Right lobe of liver (tissue), 6 donors: Measurements from ENCODE around the gene ZFYVE19. TPM values are rescaled to one million over a fixed set of nuclear protein-coding genes. Genes with fewer than 3 reads are reported as not detected.

Experiments used
- ATAC-seq, 4 donors: fragments of 200-7000 bp; cut with Tn5 transposase; one replicate each; pipeline ENCODE4 v1.9.1; 2020; ENCODE audit warnings: mild to moderate bottlenecking in 4 of 4, moderate library complexity in 4 of 4
- DNase-seq, 3 donors: peaks; one replicate each; pipeline ENCODE4 v3.0.0-alpha.2; 2020
- H3K27ac ChIP-seq, 3 donors: fragments of 200-600 bp; one replicate each; pipeline ENCODE4 v1.8.0; 2022
- H3K27me3 ChIP-seq, 2 donors: fragments of 200-600 bp; one replicate each; pipeline ENCODE4 v1.8.0; 2022
- H3K36me3 ChIP-seq, 4 donors: fragments of 200-600 bp; sonication (generic) in 1 of 4; one replicate each; pipeline versions ENCODE4 v1.5.1 to v1.8.0; 2017 to 2022; ENCODE audit warnings: control low read depth in 1 of 4
- H3K4me1 ChIP-seq, 4 donors: fragments of 200-600 bp; sonication (generic) in 1 of 4; one replicate each; pipeline versions ENCODE4 v1.5.1 to v1.8.0; 2017 to 2022; ENCODE audit warnings: control low read depth in 1 of 4
- H3K4me3 ChIP-seq, 3 donors: fragments of 200-600 bp; one replicate each; pipeline ENCODE4 v1.8.0; 2022
- H3K9me3 ChIP-seq, 4 donors: fragments of 200-600 bp; sonication (generic) in 1 of 4; one replicate each; pipeline versions ENCODE4 v1.5.1 to v1.8.0; 2017 to 2022; ENCODE audit warnings: control low read depth in 1 of 4
- CTCF ChIP-seq, 4 donors: fragments of 200-600 bp in 3 of 4; fragments of 450-650 bp in 1 of 4; IDR thresholded peaks; one replicate each; pipeline versions ENCODE4 v1.5.1 to v1.8.0; 2016 to 2022; ENCODE audit warnings: antibody characterized with exemption in 4 of 4, mild to moderate bottlenecking in 2 of 4
- POLR2A ChIP-seq: fragments of 450-650 bp; IDR thresholded peaks from one replicate; pipeline ENCODE4 v1.6.1; 2017; ENCODE audit warnings: antibody characterized with exemption, mild to moderate bottlenecking
- WGBS: methylation state at CpG from one replicate; pipeline ENCODE4 v1.1.6; 2018; ENCODE audit warnings: low coverage, low lambda C conversion rate; ENCODE audit not compliant: insufficient coverage; ENCODE audit errors: missing lambda C conversion rate; 5-methylcytosine and 5-hydroxymethylcytosine counted together
- intact Hi-C, 2 donors: fragments of 100-400 bp; cut with DNase I; formaldehyde crosslinking; loops; one replicate each; pipeline versions ENCODE4 v1.11.2 to v1.14.1; 2022
- total RNA-seq, 6 experiments: library from RNA; depleted of rRNA in 2 of 6; stranded (reverse); fragments of >200 nt in 2 of 6; fragmentation: NEBNext Ultra II Directional in 3 of 6; extraction: Animal tissue kit (Norgen Biotek cat#: 25700) in 3 of 6; gene quantifications; one replicate each; pipeline versions ENCODE4 v1.1.0 to v1.2.4, GENCODE V29; 2016 to 2023
- donor health status: DM: no; HTN: yes; CAD: no.
- donor health status: DM: no; HTN: no; CAD: no.
- donor health status: DM: no; HTN: no; CAD: no.
- donor health status: DM: no; HTN: yes; CAD: no.
- donor health status: DM: no; HTN: yes; CAD: no.

Gene ZFYVE19
- total RNA-seq, 6 experiments from 2014 or later, result 11.5 to 49.3 (median 19.5) TPM

GRCh38 chr15:40836020-40836419 is 29.1 kb downstream of the ZFYVE19 start:
- ATAC-seq, result no peak
- TF ChIP-seq POLR2A (no peak), CTCF (IDR thresholded peaks at IDR 0.05) (no peak)
- Histone ChIP-seq H3K9me3 (no peaks in the 10 kb centered on the region), H3K27me3 (no peaks in the 10 kb centered on the region), H3K4me1 (no peaks in the 10 kb centered on the region), H3K36me3 (no peaks in the 10 kb centered on the region), H3K27ac (no peak overlapping the region), H3K4me3 (no peak overlapping the region)
- no peak for DNase-seq
- WGBS, result 91% methylated on average over 1 of the region's 1 CpG
- intact Hi-C loops, result no loop called here

- Histone ChIP-seq H3K27ac (no peak overlapping the region), H3K4me3 (no peak overlapping the region), H3K9me3 (no peaks in the 10 kb centered on the region), H3K27me3 (no peaks in the 10 kb centered on the region), H3K4me1 (peaks cover 0 to under 1% (median 0%) of the 10 kb centered on the region in 4 donors), H3K36me3 (no peaks in the 10 kb centered on the region)
- no peak for DNase-seq
- ATAC-seq, result no peak
- WGBS, result 84% methylated on average over 5 of the region's 5 CpGs
- intact Hi-C loops, result no loop called here
- TF ChIP-seq POLR2A, result no peak
- TF ChIP-seq CTCF (IDR thresholded peaks at IDR 0.05), result no peak
Measured at GRCh38 chr15:40838756-40839155, 31.9 kb downstream of the ZFYVE19 start.

- H3K4me3 ChIP-seq, result no peak overlapping the region
- TF ChIP-seq CTCF (IDR thresholded peaks at IDR 0.05), result no peak
- TF ChIP-seq POLR2A, result no peak
- DNase-seq (no peak), ATAC-seq (no peak)
- H3K36me3 ChIP-seq, result no peaks in the 10 kb centered on the region
- peaks cover 0 to 11% of the 10 kb centered on the region in 2 donors for H3K27me3 ChIP-seq
- peaks cover 0 to 12% (median 0%) of the 10 kb centered on the region in 4 donors for H3K4me1 ChIP-seq
- no peak overlapping the region for H3K27ac ChIP-seq
- intact Hi-C loops, result no loop called here
- 85% methylated on average over 2 of the region's 2 CpGs for WGBS
- no peaks in the 10 kb centered on the region for H3K9me3 ChIP-seq
Measured at GRCh38 chr15:40841741-40842140, 34.9 kb downstream of the ZFYVE19 start.

GRCh38 chr15:40843261-40843884 is 36.5 kb downstream of the ZFYVE19 start:
- peaks cover 0 to 11% of the 10 kb centered on the region in 2 donors for H3K27me3 ChIP-seq
- TF ChIP-seq CTCF (IDR thresholded peaks at IDR 0.05) (no peak), POLR2A (no peak)
- no peaks in the 10 kb centered on the region for H3K36me3 ChIP-seq
- 55% methylated on average over 3 of the region's 34 CpGs for WGBS
- no peak overlapping the region for H3K27ac ChIP-seq
- ATAC-seq, result no peak
- DNase-seq, result no peak
- intact Hi-C loops, result no loop called here
- peaks cover 0 to 12% (median 0%) of the 10 kb centered on the region in 4 donors for H3K4me1 ChIP-seq
- H3K9me3 ChIP-seq, result no peaks in the 10 kb centered on the region
- peak overlapping the region; percentile 41 to 47 (median 44) for H3K4me3 ChIP-seq
